Measurements from ENCODE around the gene ERN1.
A peak's percentile ranks its signal among the peaks of the same experiment; 100 is the strongest.
"Not testable (repeated sequence)": the region's sequence is repeated elsewhere in the genome, so short reads cannot be mapped to it uniquely, and the experiment has no call there.

The ERN1 gene

GRCh38 chr17:64025732-64026294, 104.1 kb downstream of the ERN1 start:
- DNase-seq (ENCODE audit: low read depth) = peak; percentile 22

- DNase-seq (ENCODE audit: low read depth) = no peak
Measured at GRCh38 chr17:64024781-64025731, 104.9 kb downstream of the ERN1 start.

GRCh38 chr17:64024215-64024654, 105.7 kb downstream of the ERN1 start:
- no peak for DNase-seq (ENCODE audit: low read depth)

GRCh38 chr17:64022611-64023063, 107.3 kb downstream of the ERN1 start:
- DNase-seq (ENCODE audit: low read depth) = no peak

- DNase-seq (ENCODE audit: low read depth) = no peak
Measured at GRCh38 chr17:64020056-64020766, 109.7 kb downstream of the ERN1 start, which contains the start of gene ICAM2. Gene ICAM2 (minus strand): TSS chr17:64020633. CDS start chr17:64006691, 13,942 bp downstream.

GRCh38 chr17:64019551-64019961, 110.4 kb downstream of the ERN1 start:
- DNase-seq (ENCODE audit: low read depth) = not testable (repeated sequence)

GRCh38 chr17:64017381-64017980, 112.5 kb downstream of the ERN1 start:
- no peak for DNase-seq (ENCODE audit: low read depth)

- DNase-seq (ENCODE audit: low read depth) = no peak
Measured at GRCh38 chr17:64016974-64017373, 113.0 kb downstream of the ERN1 start.

- DNase-seq (ENCODE audit: low read depth) = no peak
Measured at GRCh38 chr17:64016231-64016784, 113.6 kb downstream of the ERN1 start.

- no peak for DNase-seq (ENCODE audit: low read depth)
Measured at GRCh38 chr17:64015447-64015846, 114.5 kb downstream of the ERN1 start.

GRCh38 chr17:64009571-64010402, 120.2 kb downstream of the ERN1 start:
- DNase-seq (ENCODE audit: low read depth) = no peak

GRCh38 chr17:64008830-64009229, 121.1 kb downstream of the ERN1 start:
- DNase-seq (ENCODE audit: low read depth) = no peak

- no peak for DNase-seq (ENCODE audit: low read depth)
Measured at GRCh38 chr17:64008346-64008745, 121.6 kb downstream of the ERN1 start.

GRCh38 chr17:64007838-64008282, 122.1 kb downstream of the ERN1 start:
- DNase-seq (ENCODE audit: low read depth) = no peak

- not testable (repeated sequence) for DNase-seq (ENCODE audit: low read depth)
Measured at GRCh38 chr17:64007089-64007837, 122.7 kb downstream of the ERN1 start.

GRCh38 chr17:64006361-64007088, 123.4 kb downstream of the ERN1 start:
- DNase-seq (ENCODE audit: low read depth) = no peak

- no peak for DNase-seq (ENCODE audit: low read depth)
Measured at GRCh38 chr17:64005734-64006167, 124.2 kb downstream of the ERN1 start.

GRCh38 chr17:64004903-64005733, 124.8 kb downstream of the ERN1 start:
- DNase-seq (ENCODE audit: low read depth) = no peak

Data from HS-5 (cell line).